Measurements from ENCODE around the gene RALY. TPM values are rescaled to one million over a fixed set of nuclear protein-coding genes. Genes with fewer than 3 reads are reported as not detected.

Gene RALY
- total and polyA plus RNA-seq, 2 of the 4 experiments (the other 2 are of a cell fraction): 46.2 to 115 TPM

- Histone ChIP-seq H2BK5ac (ENCODE audit: low read depth, low read length, poor library complexity, severe bottlenecking) (peak overlapping the region; percentile 91), H2BK20ac (ENCODE audit: low read depth, low read length) (no peak overlapping the region), H3K4me1 (ENCODE audit: control insufficient read depth, insufficient read depth, low read length) (peaks cover 7% of the 10 kb centered on the region), H4K5ac (ENCODE audit: low read depth, low read length) (no peak overlapping the region), H3K23ac (ENCODE audit: low read depth, low read length) (peak overlapping the region; percentile 57; the same call in 1 of the 2 replicates), H3K27ac (ENCODE audit: insufficient read depth, low read length) (no peak overlapping the region), H3K14ac (replicated peaks; ENCODE audit: low read depth, low read length) (peak overlapping the region; percentile 94; the same call in 1 of the 2 replicates), H3K9me3 (ENCODE audit: control insufficient read depth, insufficient read depth, low read length) (no peaks in the 10 kb centered on the region), H2BK15ac (ENCODE audit: low read depth, low read length) (no peak overlapping the region), H3K79me1 (ENCODE audit: low read depth in 1 of 2, low read length in 2 of 2) (peaks cover 1 to 51% of the 10 kb centered on the region in 2 experiments; a peak in 3 of 4 replicates), H3K4me2 (ENCODE audit: low read depth, low read length) (peak overlapping the region; percentile 87), H2AFZ (replicated peaks; ENCODE audit: low read length, poor library complexity) (no peak overlapping the region), H3K4me3 (ENCODE audit: insufficient read depth, low read depth, low read length) (peak overlapping the region; percentile 82), H3K9ac (ENCODE audit: low read depth, low read length) (peak overlapping the region; percentile 90; the same call in 1 of the 2 replicates), H3K27me3 (ENCODE audit: control insufficient read depth, insufficient read depth, low read length) (no peaks in the 10 kb centered on the region), H4K20me1 (ENCODE audit: insufficient read depth, low read length) (peaks cover 65% of the 10 kb centered on the region), H3K36me3 (ENCODE audit: control insufficient read depth, insufficient read depth, low read length) (peaks cover 10% of the 10 kb centered on the region), H3K56ac (ENCODE audit: extremely low read depth, insufficient read depth, low read length) (no peak overlapping the region), H3K18ac (ENCODE audit: low read depth, low read length) (no peak overlapping the region), H2AK5ac (ENCODE audit: low read depth, low read length) (no peak overlapping the region), H2AK9ac (replicated peaks; ENCODE audit: low read depth, low read length, poor library complexity) (peak overlapping the region; percentile 35), H2BK120ac (ENCODE audit: low read depth, low read length) (no peak overlapping the region), H4K8ac (ENCODE audit: low read depth in 2 of 2, low read length in 2 of 2) (no peak overlapping the region), H3K9me1 (ENCODE audit: insufficient read depth, low read length) (peaks cover 15% of the 10 kb centered on the region), H3K4ac (ENCODE audit: low read depth, low read length) (no peak overlapping the region), H4K91ac (ENCODE audit: insufficient read depth, low read depth, low read length) (no peak overlapping the region)
- ATAC-seq (ENCODE audit: low read depth): no peak
- intact Hi-C loops (cut with micrococcal nuclease): no loop called here
- 89% methylated on average over 2 of the region's 10 CpGs; no CpG with 5 or more reads in 1 of the 2 experiments for WGBS, 2 experiments (ENCODE audit: extremely low coverage in 2 of 2, insufficient read length in 1 of 2)
- dilution Hi-C loops (cut with HindIII; ENCODE audit: low sequenced_read_pairs, unreplicated experiment): no loop called here
- POLR2A ChIA-PET (ENCODE audit: unreplicated experiment): no interaction called here
- TF ChIP-seq MAZ (IDR thresholded peaks at IDR 0.05; ENCODE audit: borderline replicate concordance, low read depth, low read length): no peak
- no peak for TF ChIP-seq CHD1 (IDR thresholded peaks at IDR 0.05; ENCODE audit: low read depth, low read length)
- TF ChIP-seq POLR2A (IDR thresholded peaks at IDR 0.05; ENCODE audit: low read depth, low read length): no peak
- TF ChIP-seq, protein P1, sequence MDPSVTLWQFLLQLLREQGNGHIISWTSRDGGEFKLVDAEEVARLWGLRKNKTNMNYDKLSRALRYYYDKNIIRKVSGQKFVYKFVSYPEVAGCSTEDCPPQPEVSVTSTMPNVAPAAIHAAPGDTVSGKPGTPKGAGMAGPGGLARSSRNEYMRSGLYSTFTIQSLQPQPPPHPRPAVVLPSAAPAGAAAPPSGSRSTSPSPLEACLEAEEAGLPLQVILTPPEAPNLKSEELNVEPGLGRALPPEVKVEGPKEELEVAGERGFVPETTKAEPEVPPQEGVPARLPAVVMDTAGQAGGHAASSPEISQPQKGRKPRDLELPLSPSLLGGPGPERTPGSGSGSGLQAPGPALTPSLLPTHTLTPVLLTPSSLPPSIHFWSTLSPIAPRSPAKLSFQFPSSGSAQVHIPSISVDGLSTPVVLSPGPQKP (IDR thresholded peaks at IDR 0.05; ENCODE audit: borderline replicate concordance, low read depth, low read length): no peak
- no peak for TF ChIP-seq FOS (IDR thresholded peaks at IDR 0.05; ENCODE audit: low read depth, low read length)
- TF ChIP-seq RAD21 (IDR thresholded peaks at IDR 0.05; ENCODE audit: low read length): no peak
- no peak for TF ChIP-seq MAFK (IDR thresholded peaks at IDR 0.05; ENCODE audit: low read depth, low read length)
- no peak for TF ChIP-seq MXI1 (IDR thresholded peaks at IDR 0.05; ENCODE audit: borderline replicate concordance, low read depth, low read length)
- no peak for TF ChIP-seq CEBPB (IDR thresholded peaks at IDR 0.05; ENCODE audit: low read depth, low read length)
- TF ChIP-seq, protein P2, sequence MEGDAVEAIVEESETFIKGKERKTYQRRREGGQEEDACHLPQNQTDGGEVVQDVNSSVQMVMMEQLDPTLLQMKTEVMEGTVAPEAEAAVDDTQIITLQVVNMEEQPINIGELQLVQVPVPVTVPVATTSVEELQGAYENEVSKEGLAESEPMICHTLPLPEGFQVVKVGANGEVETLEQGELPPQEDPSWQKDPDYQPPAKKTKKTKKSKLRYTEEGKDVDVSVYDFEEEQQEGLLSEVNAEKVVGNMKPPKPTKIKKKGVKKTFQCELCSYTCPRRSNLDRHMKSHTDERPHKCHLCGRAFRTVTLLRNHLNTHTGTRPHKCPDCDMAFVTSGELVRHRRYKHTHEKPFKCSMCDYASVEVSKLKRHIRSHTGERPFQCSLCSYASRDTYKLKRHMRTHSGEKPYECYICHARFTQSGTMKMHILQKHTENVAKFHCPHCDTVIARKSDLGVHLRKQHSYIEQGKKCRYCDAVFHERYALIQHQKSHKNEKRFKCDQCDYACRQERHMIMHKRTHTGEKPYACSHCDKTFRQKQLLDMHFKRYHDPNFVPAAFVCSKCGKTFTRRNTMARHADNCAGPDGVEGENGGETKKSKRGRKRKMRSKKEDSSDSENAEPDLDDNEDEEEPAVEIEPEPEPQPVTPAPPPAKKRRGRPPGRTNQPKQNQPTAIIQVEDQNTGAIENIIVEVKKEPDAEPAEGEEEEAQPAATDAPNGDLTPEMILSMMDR (conservative IDR thresholded peaks at IDR 0.05; ENCODE audit: low read depth, low read length): no peak
- TSS peak; percentile 45 for BruUV-seq (replicated peaks)
- in situ Hi-C loops (cut with MboI; ENCODE audit: low sequenced_read_pairs): no loop called here
- CTCF ChIA-PET: interaction anchor here (0.6 kb wide), 1 partner anchor 127 kb away, joined by 4 read pairs; no protein-coding TSS in a partner anchor
- DNase-seq: no peak
Measured at GRCh38 chr20:34110025-34110744, 116.5 kb downstream of the RALY start.

Data from IMR-90 (cell line).